Endothelial cell of umbilical vein (primary cell): ENCODE data around the gene POLR3A. TPM values are rescaled to one million over a fixed set of nuclear protein-coding genes. Genes with fewer than 3 reads are reported as not detected.

Experiments
- BruUV-seq: library from RNA; stranded (reverse); fragments of 400-500 nt; replicated peaks from 2 replicates; lab custom pipeline; 2021; lab: Mats Ljungman, UMichigan
- CTCF ChIA-PET: fragments of 300-600, 350-600 bp; sonication (Branson Sonifier 250); formaldehyde crosslinking; loops from one replicate; lab custom pipeline; 2021; ENCODE audit warnings: antibody characterized with exemption, inconsistent platforms; lab: Charles Lee
- POLR2A ChIA-PET: fragments of 300-600, 350-600 bp; sonication (Branson Sonifier 250); formaldehyde crosslinking; loops from one replicate; lab custom pipeline; 2021; ENCODE audit warnings: antibody characterized with exemption, inconsistent platforms; lab: Charles Lee
- DNase-seq: peaks from one replicate; pipeline ENCODE4 v3.0.0-alpha.2; 2011; ENCODE audit warnings: low read depth, low spot score
- FAIRE-seq: peaks from 2 replicates; lab custom pipeline; 2011; peaks lifted over from hg19 to GRCh38; lab: Jason Lieb, UNC
- H2AFZ ChIP-seq: 2 replicates; pipeline ENCODE4 v1.6.0; 2012; ENCODE audit warnings: low read depth, low read length, control low read depth, inconsistent platforms
- H3K27ac ChIP-seq: 2 replicates; pipeline ENCODE4 v1.5.1; 2011; ENCODE audit warnings: low read depth, mild to moderate bottlenecking, control low read depth, low read length, moderate library complexity; ENCODE audit not compliant: insufficient read depth
- H3K27me3 ChIP-seq, 2 experiments: 2 replicates each; pipeline versions ENCODE4 v1.6.0 to v1.6.1; 2011; ENCODE audit warnings: low read length in 2 of 2, mixed read lengths in 1 of 2; ENCODE audit not compliant: control insufficient read depth in 2 of 2, insufficient read depth in 2 of 2
- H3K36me3 ChIP-seq, 2 experiments: 2 replicates in 1 of 2; 3 replicates in 1 of 2; pipeline ENCODE4 v1.5.1; 2011; ENCODE audit warnings: low read length in 2 of 2, mild to moderate bottlenecking in 1 of 2, moderate library complexity in 1 of 2; ENCODE audit not compliant: control insufficient read depth in 2 of 2, insufficient read depth in 2 of 2; ENCODE audit errors: extremely low read depth in 1 of 2
- H3K4me1 ChIP-seq: 3 replicates; pipeline ENCODE4 v1.5.1; 2011; ENCODE audit warnings: mild to moderate bottlenecking, low read length; ENCODE audit not compliant: control insufficient read depth, insufficient read depth; ENCODE audit errors: extremely low read depth
- H3K4me2 ChIP-seq: 2 replicates; pipeline ENCODE4 v1.6.1; 2011; ENCODE audit warnings: low read length, control low read depth, mixed read lengths; ENCODE audit not compliant: insufficient read depth
- H3K4me3 ChIP-seq, 3 experiments: fragments of 200-600 bp in 1 of 3; sonication (generic), shearing (Covaris generic) in 1 of 3; replicated peaks in 1 of 3; 2 replicates each; pipeline ENCODE4 v1.5.1; 2011 to 2016; ENCODE audit warnings: control low read depth in 3 of 3, low read length in 3 of 3, mild to moderate bottlenecking in 2 of 3, inconsistent platforms in 1 of 3, low read depth in 1 of 3, moderate library complexity in 1 of 3; ENCODE audit not compliant: insufficient read depth in 1 of 3
- H3K79me2 ChIP-seq: 2 replicates; pipeline ENCODE4 v1.6.0; 2012; ENCODE audit warnings: low read length, inconsistent platforms; ENCODE audit not compliant: control insufficient read depth, insufficient read depth
- H3K9ac ChIP-seq: replicated peaks from 2 replicates; pipeline ENCODE3; 2011; ENCODE audit warnings: low read length, control low read depth; ENCODE audit not compliant: insufficient read depth; ENCODE audit errors: extremely low read depth
- H3K9me1 ChIP-seq: replicated peaks from 3 replicates; pipeline ENCODE4 v1.6.0; 2011; ENCODE audit warnings: mild to moderate bottlenecking, low read length; ENCODE audit not compliant: control insufficient read depth, insufficient read depth; ENCODE audit errors: extremely low read depth
- H3K9me3 ChIP-seq: replicated peaks from 2 replicates; pipeline ENCODE4 v1.5.1; 2012; ENCODE audit warnings: low read length, inconsistent platforms; ENCODE audit not compliant: control insufficient read depth, insufficient read depth
- H4K20me1 ChIP-seq: replicated peaks from 2 replicates; pipeline ENCODE3; 2011; ENCODE audit warnings: mild to moderate bottlenecking, low read length; ENCODE audit not compliant: control insufficient read depth, insufficient read depth; ENCODE audit errors: extremely low read depth
- EZH2 ChIP-seq: IDR thresholded peaks from 2 replicates; pipeline ENCODE4 v1.6.1; 2012; ENCODE audit warnings: borderline replicate concordance, low read depth, mild to moderate bottlenecking, moderate library complexity, low read length, inconsistent platforms; ENCODE audit not compliant: severe bottlenecking
- FOS ChIP-seq: IDR thresholded peaks from 2 replicates; pipeline ENCODE4 v1.6.1; 2011; ENCODE audit warnings: mild to moderate bottlenecking, low read length, moderate library complexity, borderline replicate concordance; ENCODE audit not compliant: insufficient read depth
- GATA2 ChIP-seq: IDR thresholded peaks from 2 replicates; pipeline ENCODE4 v1.7.0; 2011; ENCODE audit warnings: low read depth, mild to moderate bottlenecking, moderate library complexity, mixed read lengths, low read length; ENCODE audit not compliant: insufficient read length, insufficient read depth
- JUN ChIP-seq: IDR thresholded peaks from 2 replicates; pipeline ENCODE4 v1.6.1; 2011; ENCODE audit warnings: borderline replicate concordance, low read depth; ENCODE audit not compliant: insufficient read length, insufficient read depth
- MAX ChIP-seq: IDR thresholded peaks from 2 replicates; pipeline ENCODE4 v1.6.1; 2011; ENCODE audit not compliant: insufficient read depth, insufficient read length
- POLR2A ChIP-seq: IDR thresholded peaks from 2 replicates; pipeline ENCODE4 v1.6.1; 2012; ENCODE audit warnings: low read depth, mild to moderate bottlenecking, control low read depth, low read length
- POLR2AphosphoS5 ChIP-seq: IDR thresholded peaks from 2 replicates; pipeline ENCODE4 v1.6.1; 2012; ENCODE audit warnings: low read depth, mild to moderate bottlenecking, control low read depth, low read length, moderate library complexity; ENCODE audit not compliant: insufficient read depth
- dilution Hi-C: fragments of 300-500 bp; cut with MboI; formaldehyde crosslinking; loops from one replicate; pipeline ENCODE4 v1.15.0; 2019; ENCODE audit warnings: low sequenced_read_pairs; ENCODE audit not compliant: extremely low pct_ligation_motif_present
- intact Hi-C: fragments of 100-400 bp; cut with micrococcal nuclease; formaldehyde crosslinking; loops from one replicate; pipeline ENCODE4 v1.10.0; 2022
- polyA plus RNA-seq, 4 experiments: library from polyadenylated mRNA; depleted of rRNA in 3 of 4; stranded (reverse) in 3 of 4; unstranded in 1 of 4; fragments of >200 nt; gene quantifications; 2 replicates each; pipeline versions ENCODE4 v1.2.1 to v1.2.3, GENCODE V29; 2011 to 2012; ENCODE audit warnings: missing spikeins in 1 of 4
- total RNA-seq: library from RNA; stranded (reverse); gene quantifications from 2 replicates; pipeline ENCODE4 v1.2.3, GENCODE V29; 2021
- TF ChIP-seq, protein P1 (sequence below), 2 donors: IDR thresholded peaks; 1 replicate in 1 of 2; 2 replicates in 1 of 2; pipeline ENCODE4 v1.5.1; 2011; ENCODE audit warnings: low read length in 2 of 2, mild to moderate bottlenecking in 2 of 2, moderate library complexity in 2 of 2, control low read depth in 1 of 2, inconsistent platforms in 1 of 2, low read depth in 1 of 2; ENCODE audit not compliant: insufficient read depth in 1 of 2; ENCODE audit errors: extremely low read depth in 1 of 2

POLR3A gene
- total and polyA plus RNA-seq, 2 donors (not counting 3 experiments of a cell fraction or from before 2014, with no cell fraction given): 9.5 to 25.3 TPM

GRCh38 chr10:78039743-78040142, 10.4 kb upstream of the POLR3A start:
- Histone ChIP-seq H2AFZ (no peak overlapping the region), H3K9ac (no peak overlapping the region), H3K9me3 (no peaks in the 10 kb centered on the region), H3K27ac (no peak overlapping the region), H3K4me3 (no peak overlapping the region), H3K4me2 (no peak overlapping the region), H4K20me1 (peaks cover 21% of the 10 kb centered on the region), H3K79me2 (peaks cover 68% of the 10 kb centered on the region), H3K36me3 (peaks cover 38 to 49% of the 10 kb centered on the region in 2 experiments), H3K4me1 (peaks cover 59% of the 10 kb centered on the region), H3K27me3 (no peaks in the 10 kb centered on the region), H3K9me1 (no peaks in the 10 kb centered on the region)
- BruUV-seq: no TSS peak
- intact Hi-C loops (loop anchor here (5.0 kb wide), 1 partner anchor 1203 kb away; no protein-coding TSS in a partner anchor), dilution Hi-C loops (no loop called here)
- TF ChIP-seq GATA2 (no peak), EZH2 (no peak), MAX (no peak), JUN (no peak), POLR2AphosphoS5 (no peak), FOS (no peak), POLR2A (no peak)
- TF ChIP-seq, protein P1, sequence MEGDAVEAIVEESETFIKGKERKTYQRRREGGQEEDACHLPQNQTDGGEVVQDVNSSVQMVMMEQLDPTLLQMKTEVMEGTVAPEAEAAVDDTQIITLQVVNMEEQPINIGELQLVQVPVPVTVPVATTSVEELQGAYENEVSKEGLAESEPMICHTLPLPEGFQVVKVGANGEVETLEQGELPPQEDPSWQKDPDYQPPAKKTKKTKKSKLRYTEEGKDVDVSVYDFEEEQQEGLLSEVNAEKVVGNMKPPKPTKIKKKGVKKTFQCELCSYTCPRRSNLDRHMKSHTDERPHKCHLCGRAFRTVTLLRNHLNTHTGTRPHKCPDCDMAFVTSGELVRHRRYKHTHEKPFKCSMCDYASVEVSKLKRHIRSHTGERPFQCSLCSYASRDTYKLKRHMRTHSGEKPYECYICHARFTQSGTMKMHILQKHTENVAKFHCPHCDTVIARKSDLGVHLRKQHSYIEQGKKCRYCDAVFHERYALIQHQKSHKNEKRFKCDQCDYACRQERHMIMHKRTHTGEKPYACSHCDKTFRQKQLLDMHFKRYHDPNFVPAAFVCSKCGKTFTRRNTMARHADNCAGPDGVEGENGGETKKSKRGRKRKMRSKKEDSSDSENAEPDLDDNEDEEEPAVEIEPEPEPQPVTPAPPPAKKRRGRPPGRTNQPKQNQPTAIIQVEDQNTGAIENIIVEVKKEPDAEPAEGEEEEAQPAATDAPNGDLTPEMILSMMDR (IDR thresholded peaks at IDR 0.05; ENCODE audit: extremely low read depth in 1 of 2, insufficient read depth in 1 of 2, low read depth in 1 of 2, low read length in 2 of 2): no peak
- ChIA-PET CTCF (interaction anchor here (1.1 to 1.4 kb wide), 2 partner anchors 8 to 618 kb away, joined by 3 read pairs; no protein-coding TSS in a partner anchor), POLR2A (no interaction called here)
- FAIRE-seq (no peak), DNase-seq (no peak)
